ENCODE data around the gene NRIP1.
"Not testable (repeated sequence)": the region's sequence is repeated elsewhere in the genome, so short reads cannot be mapped to it uniquely, and the experiment has no call there.

NRIP1 gene

GRCh38 chr21:15050568-15051377 lies 14.0 kb downstream of the NRIP1 start:
- Histone ChIP-seq H3K4me1 (peaks cover 75% of the 10 kb centered on the region), H3K36me3 (peaks cover 60% of the 10 kb centered on the region), H3K9ac (peak overlapping the region; percentile 75), H4K20me1 (peaks cover 100% of the 10 kb centered on the region), H3K27ac (peak overlapping the region; percentile 99; the same call in 1 of the 2 replicates), H3K4me2 (peak overlapping the region; percentile 90), H3K9me3 (peaks cover 27% of the 10 kb centered on the region), H3K4me3 (peak overlapping the region; percentile 95), H3K27me3 (no peaks in the 10 kb centered on the region)
- TF ChIP-seq Cebpa-rat (IDR thresholded peaks at IDR 0.05): no peak

DNA sequence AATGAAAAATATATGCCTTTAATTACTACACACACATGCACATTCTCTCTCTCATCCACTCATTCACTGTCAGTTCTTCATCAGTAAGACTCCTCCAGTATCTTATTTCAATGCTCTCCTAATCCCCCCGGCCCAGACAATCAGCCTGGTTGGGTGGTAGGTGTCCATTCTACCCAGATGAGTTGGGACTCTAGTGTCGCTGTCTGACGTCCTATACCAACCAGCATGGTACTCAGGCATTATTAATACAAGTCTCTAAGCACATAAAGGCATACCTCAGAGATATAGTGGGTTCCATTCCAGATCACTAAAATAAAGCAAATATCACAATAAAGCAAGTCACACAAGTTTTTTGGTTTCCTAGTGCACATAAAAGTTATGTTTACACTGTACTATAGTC lies 19.8 kb downstream of the NRIP1 start:
- Histone ChIP-seq H3K36me3 (peaks cover 80% of the 10 kb centered on the region), H4K20me1 (peaks cover 100% of the 10 kb centered on the region)
- TF ChIP-seq Cebpa-rat (IDR thresholded peaks at IDR 0.05): no peak

GRCh38 chr21:15042531-15042930 lies 22.3 kb downstream of the NRIP1 start:
- Histone ChIP-seq H3K27me3 (no peaks in the 10 kb centered on the region), H3K27ac (no peak overlapping the region), H3K9ac (no peak overlapping the region), H3K4me3 (no peak overlapping the region), H3K4me2 (peak overlapping the region; percentile 27), H3K4me1 (peaks cover 87% of the 10 kb centered on the region), H3K36me3 (peaks cover 89% of the 10 kb centered on the region), H4K20me1 (peaks cover 100% of the 10 kb centered on the region), H3K9me3 (peaks cover 16% of the 10 kb centered on the region)
- TF ChIP-seq Cebpa-rat (IDR thresholded peaks at IDR 0.05): no peak

More for the DNA sequence above, 19.8 kb downstream of the NRIP1 start:
- no peak overlapping the region for H3K27ac ChIP-seq
- H3K9ac ChIP-seq: no peak overlapping the region
- peaks cover 74% of the 10 kb centered on the region for H3K4me1 ChIP-seq
- peak overlapping the region; percentile 41 for H3K4me2 ChIP-seq
- no peak overlapping the region for H3K4me3 ChIP-seq
- H3K9me3 ChIP-seq: peaks cover 24% of the 10 kb centered on the region
- no peaks in the 10 kb centered on the region for H3K27me3 ChIP-seq

GRCh38 chr21:15039607-15040299 lies 25.0 kb downstream of the NRIP1 start:
- H3K4me2 ChIP-seq: peak overlapping the region; percentile 32; the same call in 1 of the 2 replicates
- peaks cover 91% of the 10 kb centered on the region for H3K4me1 ChIP-seq
- H4K20me1 ChIP-seq: peaks cover 100% of the 10 kb centered on the region
- no peak overlapping the region for H3K9ac ChIP-seq
- no peaks in the 10 kb centered on the region for H3K9me3 ChIP-seq
- peaks cover 73% of the 10 kb centered on the region for H3K36me3 ChIP-seq
- TF ChIP-seq Cebpa-rat (IDR thresholded peaks at IDR 0.05): no peak
- no peaks in the 10 kb centered on the region for H3K27me3 ChIP-seq
- H3K27ac ChIP-seq: no peak overlapping the region
- H3K4me3 ChIP-seq: no peak overlapping the region

DNA sequence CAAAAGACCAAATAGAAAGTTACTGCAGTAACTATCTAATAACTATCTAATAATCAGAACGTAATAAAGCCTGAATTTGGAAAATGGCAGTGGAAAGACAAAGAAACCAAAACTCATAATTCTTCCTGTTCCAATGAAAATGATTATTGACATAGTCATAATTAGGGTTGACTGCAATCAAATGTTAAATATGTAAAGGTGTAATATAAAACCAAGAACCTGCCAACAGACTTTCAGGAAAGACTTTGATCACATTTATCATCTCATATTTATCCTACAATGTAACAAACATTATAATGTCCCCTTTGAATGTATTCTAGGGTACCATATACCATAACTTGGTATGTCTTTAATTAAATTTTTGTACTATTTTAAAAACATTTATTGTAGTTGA lies 26.9 kb downstream of the NRIP1 start:
- Histone ChIP-seq H3K27me3 (no peaks in the 10 kb centered on the region), H3K9ac (no peak overlapping the region), H3K9me3 (no peaks in the 10 kb centered on the region), H3K4me1 (peaks cover 92% of the 10 kb centered on the region), H4K20me1 (peaks cover 100% of the 10 kb centered on the region), H3K4me3 (no peak overlapping the region), H3K27ac (no peak overlapping the region), H3K4me2 (peak overlapping the region; percentile 45), H3K36me3 (peaks cover 70% of the 10 kb centered on the region)
- no peak for TF ChIP-seq Cebpa-rat (IDR thresholded peaks at IDR 0.05)

GRCh38 chr21:15037095-15037899 lies 27.5 kb downstream of the NRIP1 start:
- Histone ChIP-seq H4K20me1 (peaks cover 100% of the 10 kb centered on the region), H3K4me1 (peaks cover 92% of the 10 kb centered on the region)
- TF ChIP-seq Cebpa-rat (IDR thresholded peaks at IDR 0.05): no peak

DNA sequence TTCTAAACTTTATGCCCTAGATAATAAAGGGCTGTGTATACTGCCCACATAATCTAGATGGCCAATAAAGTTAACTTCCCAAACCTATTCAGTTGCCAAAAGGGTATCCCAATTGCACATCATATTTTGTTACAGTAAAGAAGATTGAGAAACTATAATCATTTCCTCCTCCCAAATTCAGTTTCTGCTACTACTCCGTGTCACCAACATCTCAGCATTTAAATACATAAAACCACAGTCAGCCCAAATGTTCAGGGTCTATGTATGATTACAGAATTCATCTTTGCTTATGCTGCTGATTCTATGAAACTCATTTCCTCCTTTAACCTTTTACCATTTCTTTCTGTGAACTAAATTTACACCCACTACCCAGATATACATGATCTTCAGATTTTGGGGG lies 28.6 kb downstream of the NRIP1 start:
- TF ChIP-seq Cebpa-rat (IDR thresholded peaks at IDR 0.05): no peak
- peak overlapping the region; percentile 42 for H3K4me2 ChIP-seq
- H3K9ac ChIP-seq: no peak overlapping the region
- H3K27me3 ChIP-seq: no peaks in the 10 kb centered on the region
- H3K4me3 ChIP-seq: no peak overlapping the region
- peaks cover 100% of the 10 kb centered on the region for H4K20me1 ChIP-seq
- peaks cover 85% of the 10 kb centered on the region for H3K4me1 ChIP-seq
- no peak overlapping the region for H3K27ac ChIP-seq
- no peaks in the 10 kb centered on the region for H3K9me3 ChIP-seq
- peaks cover 70% of the 10 kb centered on the region for H3K36me3 ChIP-seq

More at GRCh38 chr21:15037095-15037899, 27.5 kb downstream of the NRIP1 start:
- H3K4me2 ChIP-seq: peak overlapping the region; percentile 45
- no peak overlapping the region for H3K27ac ChIP-seq
- no peak overlapping the region for H3K9ac ChIP-seq
- no peaks in the 10 kb centered on the region for H3K27me3 ChIP-seq
- no peak overlapping the region for H3K4me3 ChIP-seq
- H3K9me3 ChIP-seq: no peaks in the 10 kb centered on the region
- peaks cover 69% of the 10 kb centered on the region for H3K36me3 ChIP-seq

- no peaks in the 10 kb centered on the region for H3K9me3 ChIP-seq
- no peak overlapping the region for H3K27ac ChIP-seq
- H3K4me3 ChIP-seq: no peak overlapping the region
- H3K36me3 ChIP-seq: peaks cover 71% of the 10 kb centered on the region
- H3K27me3 ChIP-seq: no peaks in the 10 kb centered on the region
- H3K4me1 ChIP-seq: peaks cover 85% of the 10 kb centered on the region
- peaks cover 100% of the 10 kb centered on the region for H4K20me1 ChIP-seq
- TF ChIP-seq Cebpa-rat (IDR thresholded peaks at IDR 0.05): no peak
- 0 out of 2 replicates have a peak overlapping the region, but pooled peaks have one; percentile 22 for H3K4me2 ChIP-seq
- no peak overlapping the region for H3K9ac ChIP-seq
Measured at GRCh38 chr21:15034126-15034853, 30.5 kb downstream of the NRIP1 start.

GRCh38 chr21:15031790-15032357 lies 32.9 kb downstream of the NRIP1 start:
- Histone ChIP-seq H3K4me1 (peaks cover 70% of the 10 kb centered on the region), H3K36me3 (peaks cover 72% of the 10 kb centered on the region), H3K9me3 (no peaks in the 10 kb centered on the region), H3K27ac (no peak overlapping the region), H3K4me2 (peak overlapping the region; percentile 28; the same call in 1 of the 2 replicates), H4K20me1 (peaks cover 100% of the 10 kb centered on the region), H3K4me3 (no peak overlapping the region), H3K9ac (no peak overlapping the region), H3K27me3 (no peaks in the 10 kb centered on the region)
- no peak for TF ChIP-seq Cebpa-rat (IDR thresholded peaks at IDR 0.05)

DNA sequence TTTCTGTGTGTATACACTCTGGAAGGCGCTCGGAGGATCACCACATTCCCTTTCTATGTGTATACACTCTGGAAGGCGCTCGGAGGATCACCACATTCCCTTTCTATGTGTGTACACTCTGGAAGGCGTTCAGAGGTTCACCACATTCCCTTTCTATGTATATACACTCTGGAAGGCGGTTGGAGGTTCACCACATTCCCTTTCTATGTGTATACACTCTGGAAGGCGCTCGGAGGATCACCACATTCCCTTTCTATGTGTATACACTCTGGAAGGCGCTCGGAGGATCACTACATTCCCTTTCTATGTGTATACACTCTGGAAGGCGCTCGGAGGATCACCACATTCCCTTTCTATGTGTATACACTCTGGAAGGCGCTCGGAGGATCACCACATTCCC lies 33.4 kb downstream of the NRIP1 start:
- not testable (repeated sequence) for H3K9ac ChIP-seq, H3K9me3 ChIP-seq, H3K27me3 ChIP-seq, H3K4me2 ChIP-seq, H3K4me3 ChIP-seq, H3K27ac ChIP-seq
- Histone ChIP-seq H3K36me3 (peaks cover 78% of the 10 kb centered on the region), H4K20me1 (peaks cover 100% of the 10 kb centered on the region), H3K4me1 (peaks cover 65% of the 10 kb centered on the region)

DNA sequence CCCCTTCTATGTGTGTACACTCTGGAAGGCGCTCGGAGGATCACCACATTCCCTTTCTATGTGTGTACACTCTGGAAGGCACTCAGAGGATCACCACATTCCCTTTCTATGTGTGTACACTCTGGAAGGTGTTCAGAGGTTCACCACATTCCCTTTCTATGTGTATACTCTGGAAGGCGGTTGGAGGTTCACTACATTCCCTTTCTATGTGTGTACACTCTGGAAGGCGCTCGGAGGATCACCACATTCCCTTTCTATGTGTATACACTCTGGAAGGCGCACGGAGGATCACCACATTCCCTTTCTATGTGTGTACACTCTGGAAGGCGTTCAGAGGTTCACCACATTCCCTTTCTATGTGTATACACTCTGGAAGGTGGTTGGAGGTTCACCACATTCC lies 33.9 kb downstream of the NRIP1 start:
- H3K4me2 ChIP-seq: peak overlapping the region; percentile 1; the same call in 1 of the 2 replicates
- H3K27me3 ChIP-seq, H3K9me3 ChIP-seq, H3K9ac ChIP-seq, H3K27ac ChIP-seq, H3K4me3 ChIP-seq: not testable (repeated sequence)
- peaks cover 100% of the 10 kb centered on the region for H4K20me1 ChIP-seq
- H3K4me1 ChIP-seq: peaks cover 60% of the 10 kb centered on the region
- H3K36me3 ChIP-seq: peaks cover 83% of the 10 kb centered on the region
